HG03571 (cell line): Measurements from ENCODE around the gene GRIA4.
"Not testable (repeated sequence)": the region's sequence is repeated elsewhere in the genome, so short reads cannot be mapped to it uniquely, and the experiment has no call there.

Source experiments
- ATAC-seq: cut with Tn5 transposase; IDR thresholded peaks from one replicate; pipeline ENCODE4 v1.9.1; 2021; ENCODE audit not compliant: unreplicated experiment

GRIA4 gene

GRCh38 chr11:105986554-105986953 lies 376.7 kb downstream of the GRIA4 start:
- ATAC-seq, result peak; percentile 49

DNA sequence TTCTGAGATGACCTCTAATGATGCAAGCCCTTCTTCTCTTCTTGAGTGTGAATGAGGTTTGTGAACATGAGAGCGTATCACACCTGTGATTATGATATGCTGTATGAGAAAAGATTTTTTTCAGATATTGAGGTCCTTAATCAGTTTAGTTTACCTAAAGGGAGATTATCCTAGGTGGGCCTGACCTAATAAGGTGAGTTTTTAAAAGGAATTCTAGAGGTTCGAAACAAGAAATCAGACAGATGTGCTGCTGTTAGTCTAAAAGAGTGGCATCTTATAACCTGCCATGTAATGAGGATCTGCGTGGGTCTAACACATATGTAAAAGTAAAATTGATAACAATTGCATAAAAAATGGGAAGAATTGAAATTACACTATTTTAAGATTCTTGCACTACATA lies 378.3 kb downstream of the GRIA4 start:
- no peak for ATAC-seq

DNA sequence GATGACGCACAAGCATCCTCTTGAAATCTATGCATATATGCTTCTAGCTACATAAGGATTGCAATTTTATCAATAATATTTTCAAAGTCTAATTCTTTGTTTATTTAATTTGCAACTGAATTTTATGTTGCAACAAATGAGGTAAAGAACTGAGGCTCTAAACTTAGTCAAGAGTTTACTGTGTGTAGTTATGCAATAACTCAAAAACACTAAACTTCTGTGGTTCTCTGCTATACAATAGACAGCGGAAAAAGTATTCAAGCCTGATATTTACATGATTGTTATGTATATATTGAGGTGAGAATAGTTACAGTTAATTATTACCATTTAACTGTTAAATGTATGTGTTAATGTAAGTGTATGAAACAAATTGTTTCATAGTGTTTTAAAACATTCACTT lies 379.3 kb downstream of the GRIA4 start:
- ATAC-seq, result no peak

GRCh38 chr11:105991888-105992287 lies 382.0 kb downstream of the GRIA4 start:
- no peak for ATAC-seq

GRCh38 chr11:106001304-106002012 lies 391.6 kb downstream of the GRIA4 start:
- ATAC-seq, result no peak

GRCh38 chr11:106003094-106003493 lies 393.2 kb downstream of the GRIA4 start:
- ATAC-seq, result not testable (repeated sequence)

DNA sequence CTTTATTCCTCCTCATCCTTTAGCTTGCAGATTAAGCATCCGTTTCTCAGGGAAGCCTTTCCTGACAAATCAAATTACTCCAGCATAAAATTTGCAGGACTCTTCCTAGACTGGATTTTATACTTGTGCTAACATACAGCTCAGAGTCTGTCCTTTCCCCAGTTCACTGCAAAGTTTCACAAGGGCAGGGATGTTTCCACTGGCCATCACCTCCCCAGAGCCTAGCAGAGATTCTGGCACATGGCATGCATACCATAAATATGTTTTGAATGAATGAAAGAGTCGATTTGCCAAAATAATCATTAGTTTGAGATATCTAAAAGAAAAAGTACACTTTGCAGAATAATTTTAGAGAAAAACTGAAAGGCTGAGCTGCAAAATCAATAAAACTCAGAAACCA lies 401.6 kb downstream of the GRIA4 start:
- no peak for ATAC-seq

GRCh38 chr11:106012744-106013143 lies 402.9 kb downstream of the GRIA4 start:
- no peak for ATAC-seq

GRCh38 chr11:106014035-106014434 lies 404.2 kb downstream of the GRIA4 start:
- ATAC-seq, result no peak

GRCh38 chr11:106014620-106015019 lies 404.7 kb downstream of the GRIA4 start:
- ATAC-seq, result no peak

DNA sequence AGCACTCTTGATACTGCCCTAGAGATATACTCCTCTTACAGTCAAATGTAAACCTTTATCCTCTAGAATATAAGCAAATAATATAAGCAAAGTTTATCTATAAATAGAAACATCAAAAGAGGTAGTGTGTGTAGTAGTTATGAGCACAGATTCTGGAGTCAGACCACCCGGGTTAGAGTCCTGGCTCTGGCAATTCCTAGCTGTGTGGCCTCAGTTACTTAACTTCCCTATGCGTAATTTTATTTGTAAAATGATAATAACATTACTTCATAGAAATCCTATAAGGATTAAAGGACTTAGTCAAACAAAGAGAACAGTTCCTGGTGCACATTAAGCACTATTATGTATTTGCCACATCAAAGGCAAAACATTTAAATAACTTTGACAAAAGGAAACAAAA lies 405.2 kb downstream of the GRIA4 start:
- no peak for ATAC-seq

DNA sequence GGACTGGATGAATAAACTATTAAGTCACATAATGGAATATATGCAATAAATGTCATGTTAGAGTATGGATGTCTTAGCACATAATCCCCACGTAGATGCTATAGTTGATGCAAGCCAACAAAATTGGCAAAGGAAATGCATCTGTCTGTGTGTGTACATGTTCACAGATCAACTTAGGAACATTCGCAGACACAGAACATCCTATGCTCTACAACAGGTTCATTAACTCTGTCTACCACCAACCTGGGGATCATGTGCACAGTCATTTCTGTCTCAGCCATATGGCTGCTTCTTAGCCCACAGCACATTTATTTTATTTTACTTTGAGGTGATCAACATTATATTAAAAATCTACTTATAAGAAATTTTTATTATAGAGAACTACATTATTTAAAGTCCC lies 407.2 kb downstream of the GRIA4 start:
- no peak for ATAC-seq

DNA sequence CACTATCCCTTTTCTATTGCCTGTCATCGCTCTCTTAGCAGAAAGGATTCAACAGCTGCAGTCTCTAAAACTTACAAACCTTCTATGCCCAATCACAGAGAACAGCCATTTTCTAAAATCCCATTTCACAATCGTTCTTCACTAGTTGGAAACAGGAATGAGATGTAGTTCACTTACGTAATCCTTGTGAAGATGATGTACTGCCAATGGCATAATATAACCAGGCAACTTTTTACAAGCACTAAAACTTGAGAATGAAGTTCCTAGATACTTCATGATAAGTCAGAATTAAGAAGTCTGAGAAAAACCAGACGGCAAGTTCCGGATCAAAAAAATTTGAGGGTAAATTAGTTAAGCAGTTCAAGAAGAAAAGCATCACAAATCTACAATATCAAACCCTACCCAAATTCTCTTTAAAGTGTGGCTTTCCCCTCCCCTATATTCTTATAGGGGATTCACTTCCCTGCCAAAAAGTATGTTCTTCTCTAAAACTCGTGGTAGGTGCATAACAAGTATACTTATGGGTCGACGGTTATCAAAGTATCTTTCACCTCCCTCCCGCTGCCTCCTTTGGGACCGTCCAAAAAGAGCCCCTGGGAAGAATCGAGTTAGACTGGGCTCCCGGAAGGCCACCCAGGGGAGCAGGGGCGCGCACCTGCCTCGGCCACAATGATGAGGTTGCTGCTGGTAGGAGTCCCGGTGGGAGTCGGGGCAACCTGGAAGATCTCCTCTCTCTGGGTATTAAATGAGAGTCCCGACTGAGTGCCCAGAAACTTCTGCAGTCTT lies 411.5 kb downstream of the GRIA4 start:
- ATAC-seq, result peak; percentile 10

GRCh38 chr11:106021967-106022794 lies 412.3 kb downstream of the GRIA4 start, which contains the start of gene MSANTD4:
Gene MSANTD4 (minus strand): TSS chr11:106022240. CDS start chr11:106010917, 11,323 bp downstream.
- ATAC-seq, result peak; percentile 99

- no peak for ATAC-seq
These were observed 413.0 kb downstream of the GRIA4 start for GRCh38 chr11:106022795-106023275.

GRCh38 chr11:106030609-106031008 lies 420.7 kb downstream of the GRIA4 start:
- no peak for ATAC-seq

- no peak for ATAC-seq
These were observed 421.4 kb downstream of the GRIA4 start for GRCh38 chr11:106031202-106031810.
